Right cardiac atrium (tissue), 5 donors: ENCODE data around the gene GAREM1. TPM values are rescaled to one million over a fixed set of nuclear protein-coding genes. Genes with fewer than 3 reads are reported as not detected.
"Not testable (repeated sequence)": the region's sequence is repeated elsewhere in the genome, so short reads cannot be mapped to it uniquely, and the experiment has no call there.

Source experiments
- ATAC-seq, 2 donors: fragments of 200-7000 bp; cut with Tn5 transposase; one replicate each; pipeline versions ENCODE4 v1.8.0 to v1.9.1; 2020; ENCODE audit warnings: moderate library complexity in 2 of 2, mild to moderate bottlenecking in 1 of 2
- DNase-seq, 3 donors: peaks; one replicate each; pipeline ENCODE4 v3.0.0-alpha.2; 2020
- H3K27ac ChIP-seq: one replicate; pipeline ENCODE4 v1.5.1; 2013; ENCODE audit warnings: mild to moderate bottlenecking, low read length, control low read depth, moderate library complexity
- H3K27me3 ChIP-seq: one replicate; pipeline ENCODE4 v1.6.1; 2013; ENCODE audit not compliant: control insufficient read depth, insufficient read depth
- H3K4me1 ChIP-seq: one replicate; pipeline ENCODE4 v1.6.1; 2013; ENCODE audit warnings: low read length; ENCODE audit not compliant: control insufficient read depth, insufficient read depth
- H3K4me3 ChIP-seq: one replicate; pipeline ENCODE4 v1.5.1; 2013; ENCODE audit warnings: low read length, control low read depth
- H3K9me3 ChIP-seq: one replicate; pipeline ENCODE4 v1.6.1; 2013; ENCODE audit warnings: low read length; ENCODE audit not compliant: control insufficient read depth
- WGBS: extraction: QIAGEN DNeasy Blood & Tissue Kit; methylation state at CpG from one replicate; pipeline ENCODE4 v1.1.7; 2013; 5-methylcytosine and 5-hydroxymethylcytosine counted together
- intact Hi-C, 4 donors: fragments of 100-400 bp; cut with DNase I; formaldehyde crosslinking; loops; one replicate each; pipeline versions ENCODE4 v1.11.0 to v1.14.0; 2022 to 2023
- polyA plus RNA-seq: library from polyadenylated mRNA; stranded (reverse); fragments of 200-250 nt; gene quantifications from one replicate; pipeline ENCODE4 v1.2.3, GENCODE V29; 2013
- total RNA-seq, 4 donors: library from RNA; stranded (reverse); fragmentation: NEBNext Ultra II Directional; extraction: Animal tissue kit (Norgen Biotek cat#: 25700); gene quantifications; one replicate each; pipeline ENCODE4 v1.2.1, GENCODE V29; 2021
- donor health status: healthy with polysubstance abuse.
- donor health status: DM: no; HTN: yes; CAD: no.
- donor health status: DM: no; HTN: no; CAD: no.
- donor health status: DM: no; HTN: yes; CAD: no; lungs with severe emphysema.
- donor health status: DM: yes; HTN: yes; CAD: no.

Gene GAREM1
- total and polyA plus RNA-seq, 5 donors = 2.9 to 14.8 (median 12.7) TPM

- WGBS = 82% methylated on average over 2 of the region's 2 CpGs
- Histone ChIP-seq H3K4me3 (no peak overlapping the region), H3K4me1 (no peaks in the 10 kb centered on the region), H3K9me3 (no peaks in the 10 kb centered on the region), H3K27ac (no peak overlapping the region), H3K27me3 (no peaks in the 10 kb centered on the region)
- DNase-seq (no peak), ATAC-seq (no peak)
- intact Hi-C loops = no loop called here
Observed at GRCh38 chr18:32476106-32476505, 5.4 kb upstream of the GAREM1 start.

GRCh38 chr18:32475069-32475468 lies 4.4 kb upstream of the GAREM1 start:
- 95% methylated on average over 12 of the region's 12 CpGs for WGBS

DNA sequence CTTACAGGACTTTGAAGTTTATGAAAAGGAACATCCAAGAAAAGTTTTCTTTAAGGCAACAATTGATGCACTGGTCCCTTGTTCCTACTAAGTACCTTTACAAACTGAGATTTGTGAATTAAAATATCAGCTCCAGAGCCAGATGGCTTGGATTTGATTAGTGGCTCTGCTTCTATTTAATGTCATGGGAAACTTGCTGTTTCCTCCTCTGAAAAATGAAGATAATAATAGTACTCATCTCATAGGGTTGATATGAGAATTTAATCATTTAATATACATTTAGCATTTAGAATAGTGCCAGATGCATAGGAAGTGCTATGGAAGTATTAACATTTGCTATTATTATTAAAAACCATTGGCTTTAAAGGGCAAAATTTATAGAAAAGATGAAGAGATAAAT lies 2.6 kb upstream of the GAREM1 start:
- Histone ChIP-seq H3K4me3 (no peak overlapping the region), H3K9me3 (no peaks in the 10 kb centered on the region), H3K4me1 (no peaks in the 10 kb centered on the region), H3K27ac (no peak overlapping the region), H3K27me3 (no peaks in the 10 kb centered on the region)
- no peak for DNase-seq
- intact Hi-C loops = loop anchor here in 3 of 4 donors (5.0 kb wide), 3 partner anchors 186 to 316 kb away; no protein-coding TSS in a partner anchor
- ATAC-seq = no peak

More at GRCh38 chr18:32475069-32475468, 4.4 kb upstream of the GAREM1 start:
- ATAC-seq, intact Hi-C loops, H3K4me3 ChIP-seq, DNase-seq, H3K4me1 ChIP-seq, H3K9me3 ChIP-seq, H3K27me3 ChIP-seq, H3K27ac ChIP-seq: not testable (repeated sequence)

GRCh38 chr18:32472841-32473240 lies 2.2 kb upstream of the GAREM1 start:
- H3K27me3 ChIP-seq = no peaks in the 10 kb centered on the region
- DNase-seq = no peak
- ATAC-seq = no peak
- H3K4me1 ChIP-seq = no peaks in the 10 kb centered on the region
- no peak overlapping the region for H3K27ac ChIP-seq
- WGBS = 76% methylated on average over 1 of the region's 1 CpG
- intact Hi-C loops = loop anchor here in 3 of 4 donors (5.0 kb wide), 3 partner anchors 186 to 316 kb away; no protein-coding TSS in a partner anchor
- H3K4me3 ChIP-seq = no peak overlapping the region
- no peaks in the 10 kb centered on the region for H3K9me3 ChIP-seq

- DNase-seq (no peak), ATAC-seq (no peak)
- H3K27me3 ChIP-seq = no peaks in the 10 kb centered on the region
- no peaks in the 10 kb centered on the region for H3K9me3 ChIP-seq
- 1% methylated on average over 47 of the region's 47 CpGs for WGBS
- H3K27ac ChIP-seq = peak overlapping the region; percentile 73
- H3K4me1 ChIP-seq = peaks cover 2% of the 10 kb centered on the region
- intact Hi-C loops = loop anchor here (2.0 to 5.0 kb wide), 4 partner anchors 183 to 313 kb away; no protein-coding TSS in a partner anchor
- H3K4me3 ChIP-seq = peak overlapping the region; percentile 78
Observed at GRCh38 chr18:32470460-32470713, 295 bp downstream of the GAREM1 start.

DNA sequence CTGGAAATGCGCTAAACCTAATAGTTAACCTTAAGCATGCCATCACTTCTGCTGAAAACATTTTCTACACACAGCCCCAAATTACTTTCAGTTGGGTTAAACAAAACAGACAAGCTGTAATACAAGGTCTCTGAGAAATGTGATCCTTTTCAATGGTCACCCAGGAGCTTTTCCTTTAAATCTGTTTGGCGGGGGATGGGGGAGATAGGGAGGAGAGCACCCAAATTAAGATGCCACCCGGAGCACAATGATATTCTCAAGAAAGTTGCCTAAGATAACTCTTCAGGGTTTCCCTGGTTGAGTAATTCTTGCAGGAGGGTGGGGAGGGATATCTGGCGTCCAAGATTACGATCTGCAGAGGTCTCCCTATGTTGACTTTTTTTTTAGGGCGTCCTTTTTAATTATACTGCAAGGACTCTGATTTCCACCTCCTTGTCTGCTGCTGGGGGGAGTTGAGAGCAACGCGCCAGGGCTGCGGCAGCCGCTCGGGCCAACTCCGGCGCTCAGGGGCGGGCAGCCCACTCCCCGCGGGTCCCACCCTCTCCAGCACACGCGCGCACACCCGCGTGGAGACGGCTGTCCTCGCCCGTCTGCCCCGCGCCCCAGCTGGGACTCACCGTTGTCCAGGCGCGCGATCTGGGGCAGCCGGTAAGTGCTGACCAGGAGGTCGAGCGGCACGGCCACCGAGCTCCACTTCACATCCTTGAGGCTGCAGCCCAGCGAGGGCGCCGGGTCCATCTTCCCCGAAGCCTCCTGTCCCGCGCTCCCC lies 807 bp downstream of the GAREM1 start:
- DNase-seq = peak; percentile 51 to 83 (median 77)
- H3K27ac ChIP-seq = peak overlapping the region; percentile 73
- ATAC-seq = peak; percentile 22 to 34
- H3K27me3 ChIP-seq = no peaks in the 10 kb centered on the region
- H3K4me1 ChIP-seq = peaks cover 2% of the 10 kb centered on the region
- no peaks in the 10 kb centered on the region for H3K9me3 ChIP-seq
- intact Hi-C loops = loop anchor here (2.0 to 5.0 kb wide), 5 partner anchors 38 to 313 kb away; no protein-coding TSS in a partner anchor
- WGBS = 1% methylated on average over 41 of the region's 41 CpGs
- peak overlapping the region; percentile 78 for H3K4me3 ChIP-seq

DNA sequence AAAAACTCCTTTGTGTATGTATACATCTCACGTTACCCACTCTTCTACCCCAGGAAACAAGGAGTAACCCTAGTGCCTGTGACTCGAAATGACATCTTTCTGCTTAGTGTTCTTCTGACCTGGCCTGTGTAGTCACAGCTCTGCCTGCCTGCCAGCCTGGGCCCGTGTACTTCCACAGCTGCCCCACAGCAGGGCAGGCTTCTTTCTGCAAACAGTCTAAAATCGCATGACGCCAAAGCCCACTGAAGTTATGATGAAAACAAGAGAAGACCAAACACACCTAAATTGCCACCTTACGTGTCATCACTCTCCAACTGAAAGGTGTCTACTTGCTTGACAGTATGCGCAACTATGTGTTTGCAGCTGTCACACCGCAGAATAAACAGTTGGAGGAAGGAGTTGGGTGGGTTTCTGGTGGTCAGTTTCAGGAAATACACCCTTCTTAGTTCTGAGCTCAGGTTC lies 1.5 kb downstream of the GAREM1 start:
- ATAC-seq = peak in 1 of 2 donors; percentile 26
- intact Hi-C loops = loop anchor here in 1 of 4 donors (5.0 kb wide), 2 partner anchors 37 to 182 kb away; no protein-coding TSS in a partner anchor
- H3K4me1 ChIP-seq = peaks cover 2% of the 10 kb centered on the region

DNA sequence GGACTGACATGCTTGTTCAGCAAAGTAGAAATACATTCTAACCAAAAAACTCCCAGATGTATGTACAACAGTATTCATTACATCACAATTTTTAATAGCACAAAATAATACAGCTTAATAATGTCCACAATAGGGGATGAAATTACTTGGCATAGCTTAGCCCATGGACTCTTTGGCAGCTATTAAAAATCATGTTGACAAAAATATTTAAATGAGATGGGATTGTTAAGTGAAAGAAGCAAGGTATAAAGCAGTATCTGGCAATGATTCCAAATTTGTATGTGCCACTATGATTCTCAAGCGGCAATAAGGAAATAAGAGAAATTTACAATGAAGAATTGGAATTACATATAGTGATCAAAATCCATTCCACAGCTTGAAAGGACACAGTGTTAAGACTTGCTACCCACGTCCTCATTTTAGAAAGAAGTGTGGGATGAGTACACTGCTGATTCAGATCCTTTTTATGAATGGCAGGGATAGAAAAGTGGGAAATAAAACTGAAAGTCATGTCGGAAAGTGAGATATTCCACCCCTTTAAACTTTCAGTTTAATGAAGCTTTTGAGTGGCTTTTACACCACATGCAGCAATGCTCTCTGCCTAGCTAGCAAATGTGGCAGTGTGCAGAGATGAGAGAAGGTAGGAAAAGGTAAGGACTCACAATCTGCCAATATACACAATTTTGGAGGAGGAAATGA lies 2.4 kb downstream of the GAREM1 start:
- Histone ChIP-seq H3K27me3 (no peaks in the 10 kb centered on the region), H3K9me3 (no peaks in the 10 kb centered on the region), H3K4me1 (peaks cover 2% of the 10 kb centered on the region), H3K27ac (no peak overlapping the region), H3K4me3 (peak overlapping the region; percentile 78)
- WGBS = 33% methylated on average over 3 of the region's 3 CpGs
- intact Hi-C loops = loop anchor here in 1 of 4 donors (5.0 kb wide), 2 partner anchors 36 to 181 kb away; no protein-coding TSS in a partner anchor
- no peak for ATAC-seq
- DNase-seq = no peak

More for the DNA sequence above, 1.5 kb downstream of the GAREM1 start:
- Histone ChIP-seq H3K27me3 (no peaks in the 10 kb centered on the region), H3K4me3 (peak overlapping the region; percentile 78), H3K27ac (no peak overlapping the region), H3K9me3 (no peaks in the 10 kb centered on the region)
- 12% methylated on average over 8 of the region's 8 CpGs for WGBS
- DNase-seq = peak; percentile 22 to 68 (median 57)

DNA sequence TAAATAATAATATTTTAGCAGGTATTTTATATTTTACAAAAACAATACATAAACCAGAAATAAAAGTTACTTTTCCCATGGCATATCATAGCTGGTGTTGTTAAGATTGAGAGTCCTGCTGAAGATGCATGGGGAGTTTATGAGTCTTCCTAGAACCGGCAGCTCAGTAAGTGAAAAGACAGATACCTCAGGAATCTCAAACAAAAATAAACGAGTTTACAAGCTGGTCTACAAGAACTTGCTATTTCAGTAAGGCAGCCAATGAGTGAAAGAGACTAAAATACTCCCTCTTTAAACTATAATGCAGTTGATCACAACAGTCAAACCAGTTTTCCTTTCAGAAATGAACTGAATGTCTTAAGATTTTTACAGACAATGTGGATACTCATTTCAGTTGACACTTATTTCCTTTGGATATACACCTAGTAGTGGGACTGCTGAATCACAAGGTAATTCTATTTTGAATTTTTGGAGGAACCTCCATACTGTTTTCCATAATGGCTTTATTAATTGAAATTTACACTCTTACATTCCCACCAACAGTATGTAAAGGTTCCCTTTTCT lies 8.9 kb downstream of the GAREM1 start:
- ATAC-seq (no peak), DNase-seq (no peak)
- no peaks in the 10 kb centered on the region for H3K9me3 ChIP-seq
- H3K4me3 ChIP-seq = no peak overlapping the region
- peaks cover 1% of the 10 kb centered on the region for H3K4me1 ChIP-seq
- H3K27ac ChIP-seq = no peak overlapping the region
- intact Hi-C loops = no loop called here
- WGBS = 46% methylated on average over 2 of the region's 2 CpGs
- no peaks in the 10 kb centered on the region for H3K27me3 ChIP-seq

- no peak for DNase-seq
- H3K27ac ChIP-seq = no peak overlapping the region
- 64% methylated on average over 4 of the region's 4 CpGs for WGBS
- H3K9me3 ChIP-seq = no peaks in the 10 kb centered on the region
- intact Hi-C loops = no loop called here
- no peak for ATAC-seq
- no peaks in the 10 kb centered on the region for H3K27me3 ChIP-seq
- peaks cover 1% of the 10 kb centered on the region for H3K4me1 ChIP-seq
- H3K4me3 ChIP-seq = no peak overlapping the region
Observed at GRCh38 chr18:32460171-32460731, 10.4 kb downstream of the GAREM1 start.
